BLaER1 treated with 17β-estradiol and CSF1 and Interleukin-3, amounts not matched to agents 10 nM and 100 nM (cell line): ENCODE data around the gene SAMD4B.

Experiments used
- H3K27ac ChIP-seq, 11 experiments: shearing (Covaris generic); formaldehyde crosslinking; 2 replicates each; pipeline ENCODE4 v1.8.1; 2022
- H3K27me3 ChIP-seq, 11 experiments: shearing (Covaris generic); formaldehyde crosslinking; 2 replicates each; pipeline ENCODE4 v1.8.1; 2022
- H3K36me3 ChIP-seq, 11 experiments: shearing (Covaris generic); formaldehyde crosslinking; 2 replicates each; pipeline ENCODE4 v1.8.1; 2022
- H3K4me1 ChIP-seq, 10 experiments: shearing (Covaris generic); formaldehyde crosslinking; 2 replicates each; pipeline ENCODE4 v1.8.1; 2022
- H3K4me2 ChIP-seq, 11 experiments: shearing (Covaris generic); formaldehyde crosslinking; 2 replicates each; pipeline ENCODE4 v1.8.1; 2022
- H3K4me3 ChIP-seq, 10 experiments: shearing (Covaris generic); formaldehyde crosslinking; 2 replicates each; pipeline ENCODE4 v1.8.1; 2022
- H3K9ac ChIP-seq, 11 experiments: shearing (Covaris generic); formaldehyde crosslinking; 2 replicates each; pipeline ENCODE4 v1.8.1; 2022
- H3K9me3 ChIP-seq, 11 experiments: shearing (Covaris generic); formaldehyde crosslinking; replicated peaks in 1 of 11; 2 replicates each; pipeline ENCODE4 v1.8.1; 2022
- H4K20me1 ChIP-seq, 11 experiments: shearing (Covaris generic); formaldehyde crosslinking; 2 replicates each; pipeline ENCODE4 v1.8.1; 2022
- Cebpa-rat ChIP-seq, 11 experiments: shearing (Covaris generic); IDR thresholded peaks; 2 replicates each; pipeline ENCODE4 v1.8.1; 2022

SAMD4B gene

GRCh38 chr19:39362682-39363657 lies 20.7 kb downstream of the SAMD4B start:
- Histone ChIP-seq H3K4me1 (peaks cover 15 to 43% (median 31%) of the 10 kb centered on the region in 10 experiments; a peak in 19 of 20 replicates), H3K27me3 (no peaks in the 10 kb centered on the region), H3K36me3 (peaks cover 78 to 98% (median 89%) of the 10 kb centered on the region in 11 experiments), H3K4me3 (no peak overlapping the region), H4K20me1 (peaks cover 0 to 52% (median 33%) of the 10 kb centered on the region in 11 experiments; a peak in 19 of 22 replicates), H3K9ac (peak overlapping the region in 5 of 11 experiments; percentile 39 to 70 (median 62); a peak in 9 of 22 replicates), H3K9me3 (no peaks in the 10 kb centered on the region), H3K27ac (peak overlapping the region in 6 of 11 experiments; percentile 17 to 66 (median 52); a peak in 10 of 22 replicates), H3K4me2 (peak overlapping the region in 9 of 11 experiments; percentile 36 to 73 (median 68); a peak in 18 of 22 replicates)
- TF ChIP-seq Cebpa-rat (IDR thresholded peaks at IDR 0.05) = no peak

DNA sequence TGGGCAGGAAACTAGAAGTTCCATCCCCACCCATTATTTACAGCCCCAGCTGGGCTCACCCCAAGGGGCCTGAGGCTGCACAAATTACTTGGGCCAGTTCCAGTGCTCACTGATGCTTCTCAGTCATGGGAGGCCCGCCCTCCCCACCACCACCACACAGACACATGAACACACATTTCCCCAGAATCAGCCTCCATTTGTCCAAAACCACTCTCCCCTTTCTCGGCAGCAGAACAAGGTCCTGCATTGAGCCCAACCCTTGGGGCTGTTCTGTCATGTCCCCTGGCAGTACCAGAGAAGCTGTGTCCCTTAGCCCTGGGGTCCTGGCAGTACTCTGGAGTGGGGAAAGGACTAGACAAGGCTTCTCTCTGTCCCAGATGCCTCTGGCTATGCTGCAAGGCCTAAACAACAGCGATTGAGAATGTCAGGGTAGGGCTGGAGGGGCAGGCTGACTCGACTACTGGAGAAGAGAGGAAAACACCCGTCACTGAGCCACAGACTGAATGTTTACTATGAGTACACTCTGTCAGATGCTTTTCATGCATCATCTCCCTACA lies 21.8 kb downstream of the SAMD4B start:
- TF ChIP-seq Cebpa-rat (IDR thresholded peaks at IDR 0.05) = no peak
- Histone ChIP-seq H3K27ac (peak overlapping the region in 8 of 11 experiments; percentile 12 to 66 (median 46); a peak in 12 of 22 replicates), H3K4me1 (peaks cover 15 to 43% (median 31%) of the 10 kb centered on the region in 10 experiments; a peak in 19 of 20 replicates), H4K20me1 (peaks cover 0 to 51% (median 31%) of the 10 kb centered on the region in 11 experiments; a peak in 20 of 22 replicates), H3K4me3 (no peak overlapping the region), H3K36me3 (peaks cover 77 to 98% (median 87%) of the 10 kb centered on the region in 11 experiments), H3K9ac (peak overlapping the region in 10 of 11 experiments; percentile 14 to 70 (median 40); a peak in 14 of 22 replicates), H3K27me3 (no peaks in the 10 kb centered on the region), H3K9me3 (no peaks in the 10 kb centered on the region), H3K4me2 (peak overlapping the region in 9 of 11 experiments; percentile 36 to 73 (median 68); a peak in 17 of 22 replicates)

DNA sequence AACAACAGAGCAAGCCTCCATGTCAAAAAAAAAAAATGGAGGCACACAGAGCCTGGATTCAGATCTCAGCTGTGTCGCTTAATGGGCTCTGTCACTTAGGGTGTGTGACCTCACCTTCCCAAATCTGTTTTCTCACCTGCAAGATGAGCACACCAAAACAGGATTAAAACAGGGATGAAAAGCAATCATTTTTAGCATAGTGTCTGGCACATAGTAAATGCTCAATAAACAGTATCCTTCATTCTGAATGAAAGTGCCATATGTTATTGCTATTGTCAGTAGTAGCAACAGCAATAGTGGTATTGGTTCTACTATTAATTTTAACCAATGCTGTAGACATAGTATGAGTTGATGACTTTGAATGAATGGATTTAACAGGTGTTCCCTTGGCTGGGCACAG lies 23.3 kb downstream of the SAMD4B start:
- H3K4me1 ChIP-seq = peaks cover 15 to 43% (median 31%) of the 10 kb centered on the region in 10 experiments; a peak in 19 of 20 replicates
- H3K9me3 ChIP-seq = no peaks in the 10 kb centered on the region
- TF ChIP-seq Cebpa-rat (IDR thresholded peaks at IDR 0.05) = no peak
- H3K36me3 ChIP-seq = peaks cover 77 to 98% (median 88%) of the 10 kb centered on the region in 11 experiments
- H3K4me2 ChIP-seq = no peak overlapping the region
- H3K9ac ChIP-seq = no peak overlapping the region
- peaks cover 0 to 60% (median 38%) of the 10 kb centered on the region in 11 experiments; a peak in 20 of 22 replicates for H4K20me1 ChIP-seq
- no peaks in the 10 kb centered on the region for H3K27me3 ChIP-seq
- no peak overlapping the region for H3K27ac ChIP-seq
- H3K4me3 ChIP-seq = no peak overlapping the region

DNA sequence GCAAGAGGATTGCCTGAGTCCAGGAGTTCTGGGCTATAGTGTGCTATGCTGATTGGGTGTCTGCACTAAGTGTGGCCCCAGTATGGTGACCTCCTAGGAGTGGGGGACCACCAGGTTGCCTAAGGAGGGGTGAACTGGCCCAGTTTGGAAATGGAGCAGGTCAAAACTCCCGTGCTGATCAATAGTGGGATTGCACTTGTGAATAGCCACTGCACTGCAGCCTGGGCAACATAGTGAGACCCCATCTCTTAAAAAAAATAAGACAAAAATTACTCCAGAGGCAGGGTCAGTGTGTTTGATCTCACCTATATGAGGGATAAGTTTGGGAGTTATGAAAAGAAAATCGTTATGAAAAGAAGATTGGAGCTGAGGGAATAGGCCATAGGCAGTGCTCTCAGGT lies 27.0 kb downstream of the SAMD4B start:
- Histone ChIP-seq H3K4me1 (peaks cover 0 to 18% (median 6%) of the 10 kb centered on the region in 10 experiments; a peak in 15 of 20 replicates), H3K4me3 (no peak overlapping the region), H3K9me3 (no peaks in the 10 kb centered on the region), H3K9ac (no peak overlapping the region), H3K27ac (no peak overlapping the region), H3K36me3 (peaks cover 88 to 100% (median 94%) of the 10 kb centered on the region in 11 experiments), H3K4me2 (no peak overlapping the region), H4K20me1 (peaks cover 0 to 49% (median 21%) of the 10 kb centered on the region in 11 experiments; a peak in 18 of 22 replicates), H3K27me3 (no peaks in the 10 kb centered on the region)
- TF ChIP-seq Cebpa-rat (IDR thresholded peaks at IDR 0.05) = no peak

GRCh38 chr19:39370735-39371134 lies 28.5 kb downstream of the SAMD4B start:
- Histone ChIP-seq H3K9ac (no peak overlapping the region), H4K20me1 (peaks cover 0 to 60% (median 18%) of the 10 kb centered on the region in 11 experiments; a peak in 12 of 22 replicates), H3K27ac (no peak overlapping the region), H3K9me3 (no peaks in the 10 kb centered on the region), H3K4me2 (no peak overlapping the region), H3K27me3 (no peaks in the 10 kb centered on the region), H3K36me3 (peaks cover 91 to 100% (median 97%) of the 10 kb centered on the region in 11 experiments), H3K4me1 (peaks cover 0 to 11% (median 0%) of the 10 kb centered on the region in 10 experiments; a peak in 4 of 20 replicates), H3K4me3 (no peak overlapping the region)
- TF ChIP-seq Cebpa-rat (IDR thresholded peaks at IDR 0.05) = no peak

DNA sequence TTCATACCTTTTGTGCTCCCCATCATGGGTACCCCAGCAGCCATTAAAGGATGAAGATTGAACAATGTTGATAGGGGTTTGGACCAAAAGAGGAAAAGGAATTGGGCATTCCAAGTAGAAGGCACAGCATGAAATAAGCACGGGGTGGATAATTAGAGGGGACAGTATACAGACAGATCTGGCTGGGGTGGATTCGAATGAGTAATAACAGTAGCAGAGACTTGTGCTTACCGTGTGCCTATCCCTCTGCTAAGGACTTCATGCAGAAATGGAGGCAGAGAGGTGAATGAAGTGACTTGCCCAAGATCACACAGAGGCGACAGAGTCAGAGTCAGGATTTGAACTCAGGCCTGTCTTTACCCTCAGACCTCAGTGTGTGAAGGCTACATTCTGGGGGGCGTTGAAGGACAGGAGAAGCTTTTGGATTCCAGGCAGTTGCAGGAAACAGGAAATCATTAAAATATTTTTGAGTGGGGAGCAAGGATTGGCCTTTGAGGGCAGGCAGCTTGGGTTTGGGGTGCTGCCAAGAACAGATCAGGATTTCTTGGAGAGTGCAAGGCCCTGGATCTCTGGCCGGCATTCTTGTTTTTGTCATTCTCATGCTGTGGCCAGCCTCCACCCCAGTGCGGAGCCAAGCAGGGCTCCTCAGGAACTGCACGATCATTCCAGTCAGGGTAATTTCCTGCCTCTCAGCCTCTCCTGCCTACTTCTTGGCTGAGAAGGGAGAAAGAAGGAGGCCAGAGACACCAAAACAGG lies 30.0 kb downstream of the SAMD4B start:
- Histone ChIP-seq H3K4me2 (no peak overlapping the region), H3K9ac (peak overlapping the region in 4 of 11 experiments; percentile 6 to 40 (median 16); a peak in 3 of 22 replicates), H3K27me3 (no peaks in the 10 kb centered on the region), H3K4me3 (no peak overlapping the region), H3K27ac (peak overlapping the region in 4 of 11 experiments; percentile 0 to 26 (median 22); a peak in 3 of 22 replicates), H3K9me3 (no peaks in the 10 kb centered on the region), H3K36me3 (peaks cover 91 to 100% (median 97%) of the 10 kb centered on the region in 11 experiments), H3K4me1 (peaks cover 0 to 6% (median 0%) of the 10 kb centered on the region in 10 experiments; a peak in 3 of 20 replicates), H4K20me1 (peaks cover 0 to 75% (median 18%) of the 10 kb centered on the region in 11 experiments; a peak in 12 of 22 replicates)
- TF ChIP-seq Cebpa-rat (IDR thresholded peaks at IDR 0.05) = no peak

GRCh38 chr19:39372941-39373340 lies 30.7 kb downstream of the SAMD4B start:
- Histone ChIP-seq H3K27me3 (no peaks in the 10 kb centered on the region), H3K9ac (peak overlapping the region in 4 of 11 experiments; percentile 6 to 17 (median 12); a peak in 3 of 22 replicates), H4K20me1 (peaks cover 0 to 82% (median 18%) of the 10 kb centered on the region in 11 experiments; a peak in 13 of 22 replicates), H3K9me3 (no peaks in the 10 kb centered on the region), H3K36me3 (peaks cover 96 to 100% (median 99%) of the 10 kb centered on the region in 11 experiments), H3K4me3 (no peak overlapping the region), H3K4me2 (no peak overlapping the region), H3K27ac (peak overlapping the region in 2 of 11 experiments; percentile 22 to 26; a peak in 2 of 22 replicates), H3K4me1 (no peaks in the 10 kb centered on the region)
- no peak for TF ChIP-seq Cebpa-rat (IDR thresholded peaks at IDR 0.05)

GRCh38 chr19:39375929-39376328 lies 33.7 kb downstream of the SAMD4B start:
- Histone ChIP-seq H3K27ac (no peak overlapping the region), H4K20me1 (peaks cover 0 to 61% (median 10%) of the 10 kb centered on the region in 11 experiments; a peak in 11 of 22 replicates), H3K27me3 (no peaks in the 10 kb centered on the region), H3K4me3 (no peak overlapping the region), H3K36me3 (peaks cover 96 to 100% (median 100%) of the 10 kb centered on the region in 11 experiments), H3K4me2 (no peak overlapping the region), H3K9me3 (no peaks in the 10 kb centered on the region), H3K4me1 (0 out of 20 replicates have a peak, but pooled peaks cover 0 to 4% (median 0%) of the 10 kb centered on the region in 10 experiments), H3K9ac (no peak overlapping the region)
- no peak for TF ChIP-seq Cebpa-rat (IDR thresholded peaks at IDR 0.05)
